Chondrocyte (in vitro differentiated cells): ENCODE measurements around the gene SCRG1. TPM values are rescaled to one million over a fixed set of nuclear protein-coding genes. Genes with fewer than 3 reads are reported as not detected.

ENCODE experiments used
- DNase-seq: peaks from one replicate; pipeline ENCODE4 v3.0.0; 2021; ENCODE audit warnings: mixed read lengths, low spot score
- H3K27ac Mint-ChIP-seq: one replicate; pipeline ENCODE4 v1.8.0; 2021; ENCODE audit warnings: mild to moderate bottlenecking, moderate library complexity, mixed read lengths; ENCODE audit not compliant: unreplicated experiment
- H3K27me3 Mint-ChIP-seq: 2 replicates; pipeline ENCODE4 v1.8.0; 2021; ENCODE audit warnings: low read depth, mixed read lengths
- H3K36me3 Mint-ChIP-seq: 2 replicates; pipeline ENCODE4 v1.8.0; 2021; ENCODE audit warnings: low read depth, mixed read lengths
- H3K4me1 Mint-ChIP-seq: 2 replicates; pipeline ENCODE4 v1.8.0; 2021; ENCODE audit warnings: low read depth, mild to moderate bottlenecking, mixed read lengths
- H3K4me3 Mint-ChIP-seq: one replicate; pipeline ENCODE4 v1.8.0; 2021; ENCODE audit warnings: mild to moderate bottlenecking, moderate library complexity, mixed read lengths; ENCODE audit not compliant: unreplicated experiment
- H3K9me3 Mint-ChIP-seq: 2 replicates; pipeline ENCODE4 v1.8.0; 2021; ENCODE audit warnings: low read depth, mixed read lengths
- CTCF ChIP-seq: fragments of 200-600 bp; sonication (generic); IDR thresholded peaks from 2 replicates; pipeline ENCODE4 v1.5.0; 2021; ENCODE audit warnings: antibody characterized with exemption, mild to moderate bottlenecking, moderate library complexity
- total RNA-seq: library from RNA; stranded (reverse); gene quantifications from 3 replicates; pipeline ENCODE4 v1.2.1, GENCODE V29; 2021

SCRG1 gene
- total RNA-seq, 1 donor from 2014 or later: 59.0 TPM

- TF ChIP-seq CTCF: no peak
- Mint-ChIP-seq H3K9me3 (no peaks in the 10 kb centered on the region), H3K27ac (no peak overlapping the region), H3K4me1 (peaks cover 7% of the 10 kb centered on the region), H3K4me3 (no peak overlapping the region), H3K36me3 (peaks cover 2% of the 10 kb centered on the region), H3K27me3 (no peaks in the 10 kb centered on the region)
- no peak for DNase-seq
Measured at GRCh38 chr4:173413036-173413435, 14.1 kb upstream of the SCRG1 start.

GRCh38 chr4:173411106-173411693, 12.3 kb upstream of the SCRG1 start:
- Mint-ChIP-seq H3K36me3 (peaks cover 5% of the 10 kb centered on the region), H3K4me1 (peaks cover 7% of the 10 kb centered on the region), H3K27ac (no peak overlapping the region), H3K4me3 (no peak overlapping the region), H3K9me3 (no peaks in the 10 kb centered on the region), H3K27me3 (no peaks in the 10 kb centered on the region)
- TF ChIP-seq CTCF: no peak
- no peak for DNase-seq

DNA sequence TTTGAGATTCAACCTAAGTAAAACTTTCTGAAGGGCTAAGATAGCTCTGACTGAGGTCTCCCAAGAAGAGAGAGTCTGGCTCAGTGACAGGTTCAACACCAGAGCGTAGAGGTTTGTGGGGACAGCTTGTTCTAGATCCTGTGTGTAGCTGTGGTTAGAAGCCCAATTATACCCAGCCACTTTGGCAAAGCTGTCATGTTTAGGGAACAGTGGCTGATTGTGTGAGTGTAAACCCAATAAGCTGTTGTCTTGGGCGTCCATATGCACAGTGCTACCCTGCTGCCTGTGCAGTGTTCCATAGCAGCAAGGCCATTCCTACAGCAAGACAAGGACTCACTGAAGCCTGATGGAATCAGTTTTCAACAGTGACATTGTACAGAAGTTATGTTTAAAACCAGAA, 11.2 kb upstream of the SCRG1 start:
- Mint-ChIP-seq H3K4me1 (peaks cover 7% of the 10 kb centered on the region), H3K27ac (no peak overlapping the region), H3K27me3 (no peaks in the 10 kb centered on the region), H3K4me3 (no peak overlapping the region), H3K36me3 (peaks cover 11% of the 10 kb centered on the region), H3K9me3 (no peaks in the 10 kb centered on the region)
- no peak for DNase-seq
- TF ChIP-seq CTCF: no peak

DNA sequence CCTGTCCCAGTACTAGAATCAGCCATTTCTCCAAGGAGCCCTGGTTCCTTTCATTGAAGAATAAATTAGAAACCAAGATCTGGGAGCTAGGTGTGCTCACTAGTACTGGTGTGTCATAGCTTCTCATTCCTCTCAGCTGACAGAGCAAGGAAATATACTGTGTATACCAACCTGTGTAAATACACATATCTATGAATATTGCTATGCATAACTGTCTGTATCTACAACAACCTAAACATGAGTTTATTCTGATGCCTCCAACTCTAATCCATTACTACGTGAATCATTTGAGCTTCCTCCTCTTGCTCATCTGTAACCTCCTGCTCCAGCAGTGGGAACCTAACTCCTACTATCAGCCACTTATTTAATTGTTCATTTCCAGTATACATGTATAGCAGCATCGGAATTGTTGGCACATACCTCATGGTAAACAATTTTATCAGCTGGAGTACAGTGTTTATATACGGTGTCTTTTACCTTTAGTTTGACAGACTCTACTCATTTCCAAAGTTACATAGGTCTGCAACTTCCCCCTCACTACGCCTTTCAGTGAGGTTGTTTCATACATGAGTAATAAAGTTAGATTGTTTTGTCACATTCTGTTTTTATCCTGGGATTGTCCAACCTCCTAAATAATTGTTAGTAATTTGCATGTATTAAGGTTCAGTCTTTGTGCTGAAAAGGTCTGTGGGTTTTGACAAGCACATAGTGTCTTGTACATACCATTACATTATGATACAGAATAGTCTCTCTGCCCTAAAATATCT, 7.1 kb upstream of the SCRG1 start:
- H3K27ac Mint-ChIP-seq: no peak overlapping the region

More for the DNA sequence above, 7.1 kb upstream of the SCRG1 start:
- H3K36me3 Mint-ChIP-seq: peaks cover 16% of the 10 kb centered on the region
- no peaks in the 10 kb centered on the region for H3K27me3 Mint-ChIP-seq
- DNase-seq: no peak
- peaks cover 3% of the 10 kb centered on the region for H3K4me1 Mint-ChIP-seq
- no peak for TF ChIP-seq CTCF
- no peak overlapping the region for H3K4me3 Mint-ChIP-seq
- no peaks in the 10 kb centered on the region for H3K9me3 Mint-ChIP-seq
